ENCODE measurements around the gene PPP1R13B.

PPP1R13B gene

GRCh38 chr14:103734081-103734888 is 113.1 kb downstream of the PPP1R13B start (continued):
- TF ChIP-seq ZBTB10 (tag by site-specific recombination; IDR thresholded peaks at IDR 0.05): no peak
- no peak for TF ChIP-seq EGR2 (tag by site-specific recombination; IDR thresholded peaks at IDR 0.05; ENCODE audit: low read depth)

GRCh38 chr14:103733651-103734050 is 113.7 kb downstream of the PPP1R13B start:
- CTCF ChIA-PET: no interaction called here
- POLR2A ChIA-PET: no interaction called here

DNA sequence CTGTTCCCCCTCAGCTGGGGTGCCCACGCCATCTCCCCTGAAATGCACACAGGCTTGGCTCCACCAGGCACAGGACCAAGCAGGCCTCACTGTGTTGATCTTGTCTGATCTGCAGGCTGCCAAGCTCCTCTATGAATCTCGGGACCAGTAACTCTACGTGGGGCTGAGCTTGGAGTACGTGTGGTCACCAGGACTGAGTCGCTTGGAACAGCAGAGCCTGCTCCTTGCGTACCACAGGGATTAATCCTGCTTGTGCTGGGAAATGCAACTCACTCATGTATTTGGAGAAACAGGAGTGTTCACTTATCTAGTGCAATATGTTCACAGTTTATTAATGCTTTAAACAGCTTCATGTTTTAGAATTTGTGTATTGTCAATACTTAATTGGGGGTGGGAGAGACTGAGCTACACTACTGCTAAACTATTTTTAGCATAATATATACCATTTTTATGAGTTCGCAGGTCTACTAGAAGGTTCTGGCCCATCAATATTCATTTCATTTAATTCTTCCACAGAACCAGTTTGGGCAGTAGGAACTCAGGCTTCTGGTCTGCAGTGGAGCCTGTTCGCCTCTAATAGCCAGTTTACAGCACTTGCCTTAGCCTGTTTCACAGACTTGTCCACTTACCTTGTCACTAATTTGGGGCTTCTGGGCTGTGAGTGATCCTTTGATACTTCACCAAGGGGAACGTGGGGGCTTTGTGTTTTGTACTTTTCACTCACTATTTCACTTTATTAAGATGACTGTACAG is 114.3 kb downstream of the PPP1R13B start:
- Histone ChIP-seq H3K4me1 (ENCODE audit: control insufficient read depth, insufficient read depth, low read length) (no peaks in the 10 kb centered on the region), H3K27ac (ENCODE audit: extremely low read depth, low read depth, low read length) (no peak overlapping the region), H3K4me3 (ENCODE audit: low read depth, low read length) (no peak overlapping the region), H3K9me3 (ENCODE audit: control insufficient read depth, insufficient read depth, low read depth, low read length) (no peaks in the 10 kb centered on the region), H3K36me3 (ENCODE audit: control insufficient read depth in 2 of 2, insufficient read depth in 1 of 2, low read length in 2 of 2) (peaks cover 0 to 90% of the 10 kb centered on the region in 2 experiments; a peak in 2 of 3 replicates)
- ChIA-PET CTCF (no interaction called here), POLR2A (interaction anchor here (0.8 kb wide), 1 partner anchor 14 kb away, joined by 3 read pairs; no protein-coding TSS in a partner anchor)
- TF ChIP-seq ZSCAN23 (tag by site-specific recombination; IDR thresholded peaks at IDR 0.05): no peak
- no peak for TF ChIP-seq GLIS1 (tag by site-specific recombination; IDR thresholded peaks at IDR 0.05)
- TF ChIP-seq ZNF768 (tag by site-specific recombination; IDR thresholded peaks at IDR 0.05): no peak
- TF ChIP-seq, protein P1, sequence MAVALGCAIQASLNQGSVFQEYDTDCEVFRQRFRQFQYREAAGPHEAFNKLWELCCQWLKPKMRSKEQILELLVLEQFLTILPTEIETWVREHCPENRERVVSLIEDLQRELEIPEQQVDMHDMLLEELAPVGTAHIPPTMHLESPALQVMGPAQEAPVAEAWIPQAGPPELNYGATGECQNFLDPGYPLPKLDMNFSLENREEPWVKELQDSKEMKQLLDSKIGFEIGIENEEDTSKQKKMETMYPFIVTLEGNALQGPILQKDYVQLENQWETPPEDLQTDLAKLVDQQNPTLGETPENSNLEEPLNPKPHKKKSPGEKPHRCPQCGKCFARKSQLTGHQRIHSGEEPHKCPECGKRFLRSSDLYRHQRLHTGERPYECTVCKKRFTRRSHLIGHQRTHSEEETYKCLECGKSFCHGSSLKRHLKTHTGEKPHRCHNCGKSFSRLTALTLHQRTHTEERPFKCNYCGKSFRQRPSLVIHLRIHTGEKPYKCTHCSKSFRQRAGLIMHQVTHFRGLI (tag by site-specific recombination; IDR thresholded peaks at IDR 0.05): no peak
- no peak for TF ChIP-seq BCL11A (tag by site-specific recombination; IDR thresholded peaks at IDR 0.05; ENCODE audit: low read depth)

More at GRCh38 chr14:103733651-103734050, 113.7 kb downstream of the PPP1R13B start:
- no peak overlapping the region for H3K4me3 ChIP-seq (ENCODE audit: low read depth, low read length)
- H3K4me1 ChIP-seq (ENCODE audit: control insufficient read depth, insufficient read depth, low read length): no peaks in the 10 kb centered on the region
- peaks cover 0 to 90% of the 10 kb centered on the region in 2 experiments; a peak in 2 of 3 replicates for H3K36me3 ChIP-seq (ENCODE audit: control insufficient read depth in 2 of 2, insufficient read depth in 1 of 2, low read length in 2 of 2)
- H3K27ac ChIP-seq (ENCODE audit: extremely low read depth, low read depth, low read length): no peak overlapping the region
- no peaks in the 10 kb centered on the region for H3K9me3 ChIP-seq (ENCODE audit: control insufficient read depth, insufficient read depth, low read depth, low read length)
- TF ChIP-seq, protein P2, sequence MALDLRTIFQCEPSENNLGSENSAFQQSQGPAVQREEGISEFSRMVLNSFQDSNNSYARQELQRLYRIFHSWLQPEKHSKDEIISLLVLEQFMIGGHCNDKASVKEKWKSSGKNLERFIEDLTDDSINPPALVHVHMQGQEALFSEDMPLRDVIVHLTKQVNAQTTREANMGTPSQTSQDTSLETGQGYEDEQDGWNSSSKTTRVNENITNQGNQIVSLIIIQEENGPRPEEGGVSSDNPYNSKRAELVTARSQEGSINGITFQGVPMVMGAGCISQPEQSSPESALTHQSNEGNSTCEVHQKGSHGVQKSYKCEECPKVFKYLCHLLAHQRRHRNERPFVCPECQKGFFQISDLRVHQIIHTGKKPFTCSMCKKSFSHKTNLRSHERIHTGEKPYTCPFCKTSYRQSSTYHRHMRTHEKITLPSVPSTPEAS (tag by site-specific recombination; IDR thresholded peaks at IDR 0.05): no peak
- TF ChIP-seq ZNF169 (tag by site-specific recombination; IDR thresholded peaks at IDR 0.05) (no peak), ZNF768 (tag by site-specific recombination; IDR thresholded peaks at IDR 0.05) (no peak), ZNF785 (tag by site-specific recombination; IDR thresholded peaks at IDR 0.05) (no peak), ZNF350 (tag by site-specific recombination; IDR thresholded peaks at IDR 0.05) (no peak), ZNF658 (tag by site-specific recombination; IDR thresholded peaks at IDR 0.05) (no peak), ZNF37A (tag by site-specific recombination; IDR thresholded peaks at IDR 0.05) (no peak)

Data from HEK293 (cell line).